ENCODE results near the gene PET100. TPM values are rescaled to one million over a fixed set of nuclear protein-coding genes. Genes with fewer than 3 reads are reported as not detected.
A peak's percentile ranks its signal among the peaks of the same experiment; 100 is the strongest.

Gene PET100
- total RNA-seq, 1 experiment from 2014 or later: 101 TPM

- H2AFZ ChIP-seq (ENCODE audit: low read length): peak within 1 kb of the TSS; percentile 88
- DNase-seq (peak; percentile 93), ATAC-seq (peak; percentile 81)
- BruUV-seq (replicated peaks): no TSS peak
- peak within 1 kb of the TSS; percentile 23; the same call in 1 of the 2 replicates for H3K27ac ChIP-seq (ENCODE audit: low read length)
- H4K20me1 ChIP-seq (ENCODE audit: low read length): no peaks in the 10 kb centered on the region
- peak within 1 kb of the TSS; percentile 98 for H3K9ac ChIP-seq (ENCODE audit: low read length)
- no peaks in the 10 kb centered on the region for H3F3A ChIP-seq (ENCODE audit: low read length, unreplicated experiment)
- H3K36me3 ChIP-seq (ENCODE audit: low read depth, low read length): 0 out of 2 replicates have a peak, but pooled peaks cover 10% of the 10 kb centered on the region
- H3K4me2 ChIP-seq (ENCODE audit: low read length): peak within 1 kb of the TSS; percentile 98
- TF ChIP-seq EZH2phosphoT487 (IDR thresholded peaks at IDR 0.05; ENCODE audit: borderline replicate concordance, low read length) (no peak), CTCF (conservative IDR thresholded peaks at IDR 0.05; ENCODE audit: low read depth, low read length) (peak; percentile 95), EZH2 (IDR thresholded peaks at IDR 0.05; ENCODE audit: low read length, unreplicated experiment) (no peak)
- no peaks in the 10 kb centered on the region for H3K9me3 ChIP-seq (ENCODE audit: low read length)
- H3K9me2 ChIP-seq (replicated peaks; ENCODE audit: low read length): no peaks in the 10 kb centered on the region
- no peaks in the 10 kb centered on the region for H3K27me3 ChIP-seq (ENCODE audit: low read length)
- ChIA-PET POLR2A (ENCODE audit: unreplicated experiment) (interaction anchor here (0.6 kb wide), 2 partner anchors 122 to 226 kb away, joined by 11 to 15 read pairs; no protein-coding TSS in a partner anchor), CTCF (interaction anchor here (0.5 to 2.2 kb wide), 22 partner anchors 11 to 372 kb away, joined by 3 to 48 read pairs (median 4); partner anchors contain the start of genes CCL25, PET100, RETN and XAB2)
- peaks cover 25% of the 10 kb centered on the region; the same call in 1 of the 2 replicates for H3K4me1 ChIP-seq (ENCODE audit: insufficient read depth, low read length)
- peaks cover 20% of the 10 kb centered on the region for H3K79me2 ChIP-seq (ENCODE audit: low read length)
- peak within 1 kb of the TSS; percentile 97 for H3K4me3 ChIP-seq (ENCODE audit: low read length)
- intact Hi-C loops (cut with micrococcal nuclease): loop anchor here (1.0 kb wide), 2 partner anchors 28 to 119 kb away; no protein-coding TSS in a partner anchor
These were observed 51.2 kb downstream of the PET100 start, which contains the start of gene TRAPPC5 for GRCh38 chr19:7680606-7681339. Gene TRAPPC5 (plus strand): TSS chr19:7680833. CDS start chr19:7682254, 1,421 bp downstream.

Small RNA genes lying within 50 kb of the gene (microRNA-seq; reads per million reads assigned to microRNA genes)
- not detected for gene MIR6792 (ENCODE audit: unreplicated experiment)

Other genes with a start within 250 kb of the PET100 start
- gene PEX11G, start 140.8 kb upstream of the PET100 start, total RNA-seq (2014; rRNA removed): 6.6 and 8.6 TPM in 2 replicates
- 41.6 and 53.4 TPM in 2 replicates for gene ZNF358, start 113.7 kb upstream of the PET100 start, total RNA-seq (2014; rRNA removed)
- gene MCOLN1, start 107.2 kb upstream of the PET100 start, total RNA-seq (2014; rRNA removed): 10.2 and 22.9 TPM in 2 replicates
- gene PNPLA6, start 94.1 kb upstream of the PET100 start, total RNA-seq (2014; rRNA removed): 217 and 291 TPM in 2 replicates
- 16.6 and 25.4 TPM in 2 replicates for gene CAMSAP3, start 33.9 kb upstream of the PET100 start, total RNA-seq (2014; rRNA removed)
- gene XAB2, start 248 bp upstream of the PET100 start, total RNA-seq (2014; rRNA removed): 81.1 and 84.4 TPM in 2 replicates
- not detected in 2 replicates for gene PCP2, start 3.9 kb downstream of the PET100 start, total RNA-seq (2014; rRNA removed)
- gene STXBP2, start 7.3 kb downstream of the PET100 start, total RNA-seq (2014; rRNA removed): 133 and 149 TPM in 2 replicates
- not detected in 2 replicates for gene RETN, start 39.3 kb downstream of the PET100 start, total RNA-seq (2014; rRNA removed)
- gene MCEMP1, start 47.3 kb downstream of the PET100 start, total RNA-seq (2014; rRNA removed): not detected in 2 replicates
- 317 and 376 TPM in 2 replicates for gene TRAPPC5, start 51.0 kb downstream of the PET100 start, total RNA-seq (2014; rRNA removed)
- not detected in 2 replicates for gene FCER2, start 72.3 kb downstream of the PET100 start, total RNA-seq (2014; rRNA removed)
- not detected in 2 replicates for gene CLEC4G, start 102.3 kb downstream of the PET100 start, total RNA-seq (2014; rRNA removed)
- not detected in 2 replicates for gene CD209, start 117.7 kb downstream of the PET100 start, total RNA-seq (2014; rRNA removed)
- not detected in 2 replicates for gene CLEC4M, start 133.4 kb downstream of the PET100 start, total RNA-seq (2014; rRNA removed)
- 29.5 and 42.4 TPM in 2 replicates for gene EVI5L, start 200.4 kb downstream of the PET100 start, total RNA-seq (2014; rRNA removed)
- 2.4 and 2.5 TPM in 2 replicates for gene PRR36, start 244.6 kb downstream of the PET100 start, total RNA-seq (2014; rRNA removed)

All from PC-3 (cell line).